ENCODE measurements around the gene DAND5.

DNA sequence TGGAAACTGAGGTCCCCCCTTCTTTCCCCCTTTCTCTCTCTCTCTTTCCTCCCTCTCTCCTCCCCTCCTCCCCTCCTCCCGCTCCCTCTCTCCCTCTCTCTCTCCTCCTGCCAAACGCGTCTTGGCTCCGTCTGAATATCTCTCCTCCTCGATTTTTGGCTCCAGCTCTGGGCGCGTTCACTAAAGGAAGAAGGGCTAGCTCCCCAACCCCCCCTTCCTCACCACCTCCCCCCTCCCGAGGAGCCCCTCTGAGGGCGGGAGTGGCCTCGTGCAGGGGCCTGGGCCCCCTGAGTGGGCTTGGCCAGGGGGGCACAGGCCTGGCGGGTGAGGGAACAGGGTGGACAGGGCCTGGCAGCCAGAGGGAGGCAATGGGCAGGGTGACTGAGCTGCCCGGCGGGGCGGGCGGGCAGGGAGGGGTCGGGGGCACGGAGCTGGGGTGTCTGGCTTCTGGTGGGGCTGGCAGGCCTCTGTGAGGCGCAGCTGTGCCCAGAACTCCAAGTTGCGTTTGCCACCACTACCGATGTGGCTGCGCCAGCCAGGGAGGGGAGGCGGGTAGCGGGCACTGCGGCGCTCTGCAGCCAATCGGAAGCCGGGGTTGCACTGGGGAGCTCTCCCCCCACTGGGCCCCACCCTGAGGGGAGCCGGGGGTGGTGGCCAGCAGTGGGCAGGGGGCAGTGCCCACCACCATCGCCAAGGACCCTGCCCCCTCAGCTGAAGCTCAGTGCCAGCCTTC lies 33.0 kb downstream of the DAND5 start:
- TF ChIP-seq, protein P1, sequence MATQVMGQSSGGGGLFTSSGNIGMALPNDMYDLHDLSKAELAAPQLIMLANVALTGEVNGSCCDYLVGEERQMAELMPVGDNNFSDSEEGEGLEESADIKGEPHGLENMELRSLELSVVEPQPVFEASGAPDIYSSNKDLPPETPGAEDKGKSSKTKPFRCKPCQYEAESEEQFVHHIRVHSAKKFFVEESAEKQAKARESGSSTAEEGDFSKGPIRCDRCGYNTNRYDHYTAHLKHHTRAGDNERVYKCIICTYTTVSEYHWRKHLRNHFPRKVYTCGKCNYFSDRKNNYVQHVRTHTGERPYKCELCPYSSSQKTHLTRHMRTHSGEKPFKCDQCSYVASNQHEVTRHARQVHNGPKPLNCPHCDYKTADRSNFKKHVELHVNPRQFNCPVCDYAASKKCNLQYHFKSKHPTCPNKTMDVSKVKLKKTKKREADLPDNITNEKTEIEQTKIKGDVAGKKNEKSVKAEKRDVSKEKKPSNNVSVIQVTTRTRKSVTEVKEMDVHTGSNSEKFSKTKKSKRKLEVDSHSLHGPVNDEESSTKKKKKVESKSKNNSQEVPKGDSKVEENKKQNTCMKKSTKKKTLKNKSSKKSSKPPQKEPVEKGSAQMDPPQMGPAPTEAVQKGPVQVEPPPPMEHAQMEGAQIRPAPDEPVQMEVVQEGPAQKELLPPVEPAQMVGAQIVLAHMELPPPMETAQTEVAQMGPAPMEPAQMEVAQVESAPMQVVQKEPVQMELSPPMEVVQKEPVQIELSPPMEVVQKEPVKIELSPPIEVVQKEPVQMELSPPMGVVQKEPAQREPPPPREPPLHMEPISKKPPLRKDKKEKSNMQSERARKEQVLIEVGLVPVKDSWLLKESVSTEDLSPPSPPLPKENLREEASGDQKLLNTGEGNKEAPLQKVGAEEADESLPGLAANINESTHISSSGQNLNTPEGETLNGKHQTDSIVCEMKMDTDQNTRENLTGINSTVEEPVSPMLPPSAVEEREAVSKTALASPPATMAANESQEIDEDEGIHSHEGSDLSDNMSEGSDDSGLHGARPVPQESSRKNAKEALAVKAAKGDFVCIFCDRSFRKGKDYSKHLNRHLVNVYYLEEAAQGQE (IDR thresholded peaks at IDR 0.05; ENCODE audit: low read depth, low read length) = no peak
- TF ChIP-seq, protein P2, sequence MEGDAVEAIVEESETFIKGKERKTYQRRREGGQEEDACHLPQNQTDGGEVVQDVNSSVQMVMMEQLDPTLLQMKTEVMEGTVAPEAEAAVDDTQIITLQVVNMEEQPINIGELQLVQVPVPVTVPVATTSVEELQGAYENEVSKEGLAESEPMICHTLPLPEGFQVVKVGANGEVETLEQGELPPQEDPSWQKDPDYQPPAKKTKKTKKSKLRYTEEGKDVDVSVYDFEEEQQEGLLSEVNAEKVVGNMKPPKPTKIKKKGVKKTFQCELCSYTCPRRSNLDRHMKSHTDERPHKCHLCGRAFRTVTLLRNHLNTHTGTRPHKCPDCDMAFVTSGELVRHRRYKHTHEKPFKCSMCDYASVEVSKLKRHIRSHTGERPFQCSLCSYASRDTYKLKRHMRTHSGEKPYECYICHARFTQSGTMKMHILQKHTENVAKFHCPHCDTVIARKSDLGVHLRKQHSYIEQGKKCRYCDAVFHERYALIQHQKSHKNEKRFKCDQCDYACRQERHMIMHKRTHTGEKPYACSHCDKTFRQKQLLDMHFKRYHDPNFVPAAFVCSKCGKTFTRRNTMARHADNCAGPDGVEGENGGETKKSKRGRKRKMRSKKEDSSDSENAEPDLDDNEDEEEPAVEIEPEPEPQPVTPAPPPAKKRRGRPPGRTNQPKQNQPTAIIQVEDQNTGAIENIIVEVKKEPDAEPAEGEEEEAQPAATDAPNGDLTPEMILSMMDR (IDR thresholded peaks at IDR 0.05) = no peak
- no peak for TF ChIP-seq RAD21 (IDR thresholded peaks at IDR 0.05; ENCODE audit: low read length)
- no peak for TF ChIP-seq TCF12 (IDR thresholded peaks at IDR 0.05)
- TF ChIP-seq EZH2phosphoT487 (IDR thresholded peaks at IDR 0.05; ENCODE audit: borderline replicate concordance, low read depth) = no peak
- TF ChIP-seq YY1 (IDR thresholded peaks at IDR 0.05; ENCODE audit: low read depth) = no peak
- TF ChIP-seq RFX5 (IDR thresholded peaks at IDR 0.05; ENCODE audit: low read length) = no peak
- TF ChIP-seq GABPA (IDR thresholded peaks at IDR 0.05; ENCODE audit: low read depth) = no peak
- TF ChIP-seq GATA2 (CRISPR knock-in tag; IDR thresholded peaks at IDR 0.05) = no peak

Data from SK-N-SH (cell line).